Stimulated activated naive CD8-positive, alpha-beta T cell treated with anti-CD3 and anti-CD28 coated beads, Interleukin-15, Interleukin-2, amounts not matched to agents 100 ng/mL and 50 ng/mL, for 24 hours (primary cell): ENCODE measurements around the gene PNMA8C.
"Not testable (repeated sequence)": the region's sequence is repeated elsewhere in the genome, so short reads cannot be mapped to it uniquely, and the experiment has no call there.

ENCODE experiments used
- H3K27ac Mint-ChIP-seq: one replicate; pipeline ENCODE4 v1.8.0; 2021; ENCODE audit warnings: mild to moderate bottlenecking, mixed read lengths
- H3K27me3 Mint-ChIP-seq: one replicate; pipeline ENCODE4 v1.8.0; 2021; ENCODE audit warnings: mixed read lengths
- H3K36me3 Mint-ChIP-seq: one replicate; pipeline ENCODE4 v1.8.0; 2021; ENCODE audit warnings: low read depth, mixed read lengths
- H3K4me1 Mint-ChIP-seq: one replicate; pipeline ENCODE4 v1.8.0; 2021; ENCODE audit warnings: low read depth, mixed read lengths
- H3K4me3 Mint-ChIP-seq: one replicate; pipeline ENCODE4 v1.8.0; 2021; ENCODE audit warnings: mild to moderate bottlenecking, mixed read lengths
- H3K9me3 Mint-ChIP-seq: one replicate; pipeline ENCODE4 v1.8.0; 2021; ENCODE audit warnings: mixed read lengths

PNMA8C gene

GRCh38 chr19:46454244-46454643 lies 25.5 kb upstream of the PNMA8C start:
- H3K27me3 Mint-ChIP-seq: peaks cover 19% of the 10 kb centered on the region
- H3K36me3 Mint-ChIP-seq: peaks cover 5% of the 10 kb centered on the region
- H3K9me3 Mint-ChIP-seq: peaks cover 6% of the 10 kb centered on the region
- no peak overlapping the region for H3K4me3 Mint-ChIP-seq
- H3K4me1 Mint-ChIP-seq: no peaks in the 10 kb centered on the region
- H3K27ac Mint-ChIP-seq: no peak overlapping the region

- peaks cover 6% of the 10 kb centered on the region for H3K36me3 Mint-ChIP-seq
- peaks cover 7% of the 10 kb centered on the region for H3K9me3 Mint-ChIP-seq
- H3K4me1 Mint-ChIP-seq: no peaks in the 10 kb centered on the region
- no peak overlapping the region for H3K4me3 Mint-ChIP-seq
- H3K27me3 Mint-ChIP-seq: peaks cover 16% of the 10 kb centered on the region
- H3K27ac Mint-ChIP-seq: no peak overlapping the region
Measured at GRCh38 chr19:46453661-46454060, 24.9 kb upstream of the PNMA8C start.

GRCh38 chr19:46452186-46452585 lies 23.4 kb upstream of the PNMA8C start:
- Mint-ChIP-seq H3K4me1 (no peaks in the 10 kb centered on the region), H3K9me3 (peaks cover 7% of the 10 kb centered on the region), H3K4me3 (no peak overlapping the region), H3K27me3 (peaks cover 16% of the 10 kb centered on the region), H3K27ac (no peak overlapping the region), H3K36me3 (peaks cover 6% of the 10 kb centered on the region)

GRCh38 chr19:46451352-46451751 lies 22.6 kb upstream of the PNMA8C start:
- H3K9me3 Mint-ChIP-seq: peaks cover 7% of the 10 kb centered on the region
- H3K4me1 Mint-ChIP-seq: no peaks in the 10 kb centered on the region
- H3K4me3 Mint-ChIP-seq: no peak overlapping the region
- H3K36me3 Mint-ChIP-seq: peaks cover 6% of the 10 kb centered on the region
- no peak overlapping the region for H3K27ac Mint-ChIP-seq
- peaks cover 16% of the 10 kb centered on the region for H3K27me3 Mint-ChIP-seq

GRCh38 chr19:46450737-46451136 lies 22.0 kb upstream of the PNMA8C start:
- Mint-ChIP-seq H3K4me1 (no peaks in the 10 kb centered on the region), H3K27ac (no peak overlapping the region), H3K9me3 (peaks cover 7% of the 10 kb centered on the region), H3K4me3 (no peak overlapping the region), H3K36me3 (peaks cover 6% of the 10 kb centered on the region), H3K27me3 (peaks cover 17% of the 10 kb centered on the region)

GRCh38 chr19:46449228-46449627 lies 20.5 kb upstream of the PNMA8C start:
- Mint-ChIP-seq H3K27ac (no peak overlapping the region), H3K27me3 (peaks cover 20% of the 10 kb centered on the region), H3K36me3 (peaks cover 6% of the 10 kb centered on the region), H3K4me1 (no peaks in the 10 kb centered on the region), H3K4me3 (no peak overlapping the region), H3K9me3 (peaks cover 7% of the 10 kb centered on the region)

- H3K4me1 Mint-ChIP-seq: no peaks in the 10 kb centered on the region
- H3K27ac Mint-ChIP-seq: no peak overlapping the region
- peaks cover 20% of the 10 kb centered on the region for H3K27me3 Mint-ChIP-seq
- peaks cover 7% of the 10 kb centered on the region for H3K9me3 Mint-ChIP-seq
- H3K4me3 Mint-ChIP-seq: no peak overlapping the region
- H3K36me3 Mint-ChIP-seq: peaks cover 6% of the 10 kb centered on the region
Measured at GRCh38 chr19:46448601-46449000, 19.9 kb upstream of the PNMA8C start.

- Mint-ChIP-seq H3K36me3 (peaks cover 6% of the 10 kb centered on the region), H3K4me1 (no peaks in the 10 kb centered on the region), H3K27ac (no peak overlapping the region), H3K27me3 (peaks cover 20% of the 10 kb centered on the region), H3K4me3 (no peak overlapping the region), H3K9me3 (peaks cover 7% of the 10 kb centered on the region)
Measured at GRCh38 chr19:46447824-46448223, 19.1 kb upstream of the PNMA8C start.

- H3K4me3 Mint-ChIP-seq: no peak overlapping the region
- H3K9me3 Mint-ChIP-seq: peaks cover 7% of the 10 kb centered on the region
- H3K4me1 Mint-ChIP-seq: no peaks in the 10 kb centered on the region
- no peak overlapping the region for H3K27ac Mint-ChIP-seq
- H3K27me3 Mint-ChIP-seq: peaks cover 20% of the 10 kb centered on the region
- peaks cover 6% of the 10 kb centered on the region for H3K36me3 Mint-ChIP-seq
Measured at GRCh38 chr19:46447006-46447405, 18.3 kb upstream of the PNMA8C start.

GRCh38 chr19:46446021-46446420 lies 17.3 kb upstream of the PNMA8C start:
- H3K9me3 Mint-ChIP-seq: peaks cover 7% of the 10 kb centered on the region
- H3K27me3 Mint-ChIP-seq: peaks cover 20% of the 10 kb centered on the region
- no peak overlapping the region for H3K4me3 Mint-ChIP-seq
- H3K27ac Mint-ChIP-seq: no peak overlapping the region
- peaks cover 6% of the 10 kb centered on the region for H3K36me3 Mint-ChIP-seq
- H3K4me1 Mint-ChIP-seq: no peaks in the 10 kb centered on the region

GRCh38 chr19:46442808-46443450 lies 14.2 kb upstream of the PNMA8C start:
- no peaks in the 10 kb centered on the region for H3K36me3 Mint-ChIP-seq
- H3K9me3 Mint-ChIP-seq: no peaks in the 10 kb centered on the region
- peaks cover 9% of the 10 kb centered on the region for H3K27me3 Mint-ChIP-seq
- H3K4me3 Mint-ChIP-seq: no peak overlapping the region
- no peak overlapping the region for H3K27ac Mint-ChIP-seq
- H3K4me1 Mint-ChIP-seq: no peaks in the 10 kb centered on the region

GRCh38 chr19:46441866-46442265 lies 13.1 kb upstream of the PNMA8C start:
- no peak overlapping the region for H3K4me3 Mint-ChIP-seq
- no peaks in the 10 kb centered on the region for H3K36me3 Mint-ChIP-seq
- H3K27ac Mint-ChIP-seq: no peak overlapping the region
- H3K27me3 Mint-ChIP-seq: peaks cover 13% of the 10 kb centered on the region
- H3K4me1 Mint-ChIP-seq: no peaks in the 10 kb centered on the region
- no peaks in the 10 kb centered on the region for H3K9me3 Mint-ChIP-seq

- not testable (repeated sequence) for H3K9me3 Mint-ChIP-seq, H3K27ac Mint-ChIP-seq, H3K4me1 Mint-ChIP-seq, H3K4me3 Mint-ChIP-seq, H3K36me3 Mint-ChIP-seq
- peaks cover 34% of the 10 kb centered on the region for H3K27me3 Mint-ChIP-seq
Measured at GRCh38 chr19:46435689-46436088, 7.0 kb upstream of the PNMA8C start.

- no peaks in the 10 kb centered on the region for H3K4me1 Mint-ChIP-seq
- H3K4me3 Mint-ChIP-seq: no peak overlapping the region
- H3K27ac Mint-ChIP-seq: no peak overlapping the region
- H3K9me3 Mint-ChIP-seq: no peaks in the 10 kb centered on the region
- H3K36me3 Mint-ChIP-seq: no peaks in the 10 kb centered on the region
- peaks cover 40% of the 10 kb centered on the region for H3K27me3 Mint-ChIP-seq
Measured at GRCh38 chr19:46435009-46435408, 6.3 kb upstream of the PNMA8C start.

GRCh38 chr19:46433470-46433869 lies 4.7 kb upstream of the PNMA8C start:
- H3K9me3 Mint-ChIP-seq, H3K36me3 Mint-ChIP-seq, H3K4me3 Mint-ChIP-seq, H3K27ac Mint-ChIP-seq, H3K4me1 Mint-ChIP-seq: not testable (repeated sequence)
- peaks cover 56% of the 10 kb centered on the region for H3K27me3 Mint-ChIP-seq

GRCh38 chr19:46431824-46432223 lies 3.1 kb upstream of the PNMA8C start:
- Mint-ChIP-seq H3K36me3 (no peaks in the 10 kb centered on the region), H3K9me3 (no peaks in the 10 kb centered on the region), H3K27ac (no peak overlapping the region), H3K4me3 (no peak overlapping the region), H3K4me1 (peaks cover 26% of the 10 kb centered on the region), H3K27me3 (peaks cover 68% of the 10 kb centered on the region)
